NCI-H526 treated with DMSO at 0.1 percent for 48 hours (cell line): Measurements from ENCODE around the gene TBCC.
"Not testable (repeated sequence)": the region's sequence is repeated elsewhere in the genome, so short reads cannot be mapped to it uniquely, and the experiment has no call there.

ENCODE experiments used
- DNase-seq: peaks from one replicate; lab custom pipeline; 2025; lab: John Stamatoyannopoulos, UW

TBCC gene

DNA sequence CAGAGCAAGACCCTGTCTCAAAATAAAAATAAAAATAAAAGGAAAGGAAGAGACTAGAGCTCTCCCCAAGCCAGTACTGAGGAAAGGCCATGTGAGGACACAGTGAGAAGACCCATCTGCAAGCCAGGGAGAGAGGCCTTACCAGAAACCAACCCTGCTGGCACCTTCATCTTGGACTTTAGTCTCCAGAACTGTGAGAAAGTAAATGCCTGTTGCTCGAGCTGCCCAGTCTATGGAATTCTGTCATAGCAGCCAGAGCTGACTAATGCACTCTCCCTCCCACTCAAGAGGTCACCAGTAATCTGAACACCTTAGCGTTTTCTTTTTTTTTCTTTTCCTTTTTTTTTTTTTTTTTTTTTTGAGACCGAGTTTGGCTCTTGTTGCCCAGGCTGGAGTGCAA is 16.2 kb downstream of the TBCC start:
- DNase-seq = no peak

DNA sequence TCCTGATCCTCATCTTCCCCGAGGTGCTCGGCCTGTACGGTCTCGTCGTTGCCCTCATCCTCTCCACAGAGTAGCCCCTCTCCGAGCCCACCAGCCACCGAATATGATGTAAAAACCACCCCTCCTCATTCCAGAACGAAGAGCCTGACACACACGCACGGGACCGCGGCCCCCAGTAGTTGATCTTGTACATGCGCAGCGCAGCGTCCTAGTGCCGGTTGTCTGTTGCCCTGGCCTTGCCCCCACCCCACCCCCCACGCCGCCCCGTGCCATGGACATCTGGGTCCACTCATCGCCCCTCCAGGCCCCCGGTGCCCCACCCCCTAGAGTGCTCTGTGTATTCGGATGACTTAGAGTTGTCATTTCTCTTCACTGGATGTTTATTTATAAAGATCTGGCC is 18.3 kb downstream of the TBCC start:
- DNase-seq = no peak

DNA sequence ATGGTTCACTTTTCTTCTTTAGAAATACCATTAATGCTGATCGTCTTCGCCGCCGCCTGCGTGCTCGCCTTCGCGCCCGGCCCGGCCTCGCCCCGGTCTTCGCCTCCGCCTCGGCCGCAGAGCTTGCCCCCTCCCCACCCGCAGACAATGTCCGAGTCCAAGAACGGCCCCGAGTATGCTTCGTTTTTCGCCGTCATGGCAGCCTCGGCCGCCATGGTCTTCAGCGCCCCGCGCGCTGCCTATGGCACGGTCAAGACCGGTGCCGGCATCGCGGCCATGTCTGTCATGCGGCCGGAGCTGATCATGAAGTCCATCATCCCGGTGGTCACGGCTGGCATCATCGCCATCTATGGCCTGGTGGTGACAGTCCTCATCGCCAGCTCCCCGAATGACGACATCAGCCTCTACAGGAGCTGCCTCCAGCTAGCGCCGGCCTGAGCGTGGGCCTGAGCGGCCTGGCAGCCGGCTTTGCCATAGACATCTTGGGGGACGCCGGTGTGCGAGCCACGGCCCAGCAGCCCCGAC is 18.8 kb downstream of the TBCC start:
- DNase-seq = no peak

DNA sequence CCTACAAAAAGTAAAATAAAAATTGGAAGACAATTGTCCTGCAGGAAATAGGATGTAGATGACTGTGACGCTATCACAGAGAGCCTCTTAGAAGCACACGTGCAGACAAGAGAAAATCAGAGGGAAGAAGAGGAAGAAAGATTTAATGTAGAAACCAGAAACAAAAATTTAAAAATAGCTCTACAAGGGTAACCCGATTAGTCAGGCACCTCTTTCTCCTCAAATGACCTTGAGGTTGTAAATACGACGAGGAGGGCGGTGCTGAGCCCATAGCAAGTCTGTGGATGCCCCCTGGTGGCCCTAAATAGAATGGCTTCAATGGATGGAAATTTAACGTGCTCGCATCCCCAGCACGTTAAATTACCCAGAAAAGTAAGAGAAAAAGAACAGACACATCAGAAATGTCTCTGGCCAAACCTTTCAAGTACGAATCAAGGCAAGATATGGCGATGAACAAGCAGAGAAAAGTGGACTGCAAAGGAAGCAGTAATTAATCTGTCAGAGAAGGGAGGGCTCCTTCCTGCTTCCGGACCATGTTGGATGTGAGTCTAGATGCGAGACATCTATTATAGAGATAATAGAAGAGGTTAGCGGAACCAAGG is 19.3 kb downstream of the TBCC start:
- DNase-seq = peak; percentile 29

DNA sequence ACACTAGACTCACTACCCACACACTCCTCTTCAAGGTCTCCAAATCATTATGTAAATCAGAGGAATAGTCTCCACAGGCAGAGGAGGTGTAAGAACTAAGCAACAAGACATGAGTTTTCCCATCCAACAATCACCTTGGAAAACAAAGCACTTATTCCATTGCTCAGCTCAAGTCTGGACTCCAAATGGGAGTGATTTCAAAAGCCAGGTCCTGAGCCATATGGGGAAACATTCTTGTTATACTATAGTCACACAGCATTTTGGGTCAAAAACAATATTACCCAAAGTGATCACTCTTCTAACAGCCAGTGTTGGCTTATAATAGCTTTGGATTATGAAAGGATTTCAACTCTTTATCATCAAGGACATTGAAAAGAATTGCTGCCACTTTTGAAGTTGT is 19.9 kb downstream of the TBCC start:
- DNase-seq = no peak

DNA sequence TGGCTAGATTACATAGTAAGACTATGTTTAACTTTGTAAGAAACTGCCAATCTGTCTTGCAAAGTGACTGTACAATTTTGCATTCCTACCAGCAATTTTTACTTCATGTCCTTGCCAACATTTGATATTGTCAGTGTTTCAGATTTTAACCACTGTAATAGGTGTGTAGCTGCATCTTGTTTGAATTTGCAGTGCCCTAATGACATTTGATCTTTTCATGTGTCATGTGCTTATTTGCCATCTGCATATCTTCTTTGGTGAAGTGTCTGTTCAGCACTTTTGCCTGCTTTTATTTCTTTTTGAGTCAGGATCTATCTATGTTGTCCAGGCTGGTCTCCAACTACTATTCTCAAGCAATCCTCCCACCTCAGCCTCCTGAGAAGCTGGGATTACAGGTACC is 21.1 kb downstream of the TBCC start:
- DNase-seq = no peak

DNA sequence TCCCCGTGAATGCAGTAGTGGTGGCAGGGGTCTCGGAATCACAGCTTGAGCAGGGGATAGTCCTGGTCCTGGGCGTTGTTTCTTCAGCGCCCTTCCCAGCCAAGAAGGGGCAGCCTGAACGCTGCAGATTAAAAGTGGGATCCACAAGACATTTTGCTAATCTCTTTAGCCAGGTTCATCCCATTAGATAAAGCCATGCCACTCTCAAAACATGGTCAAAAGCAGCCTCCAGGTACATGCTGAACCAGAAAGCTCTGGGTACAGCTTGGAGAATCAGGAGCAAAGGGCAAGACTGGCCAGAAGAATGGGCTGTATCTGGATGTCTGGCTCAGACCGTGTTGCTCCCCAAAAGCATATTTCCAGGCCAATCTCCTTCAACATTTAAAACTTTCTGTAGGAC is 23.4 kb downstream of the TBCC start, which contains the start of gene PRPH2:
PRPH2 (minus strand) TSS at position 101 of the 400 bp plus-strand sequence. CDS start 263 bp downstream, outside the sequence.
- no peak for DNase-seq

DNA sequence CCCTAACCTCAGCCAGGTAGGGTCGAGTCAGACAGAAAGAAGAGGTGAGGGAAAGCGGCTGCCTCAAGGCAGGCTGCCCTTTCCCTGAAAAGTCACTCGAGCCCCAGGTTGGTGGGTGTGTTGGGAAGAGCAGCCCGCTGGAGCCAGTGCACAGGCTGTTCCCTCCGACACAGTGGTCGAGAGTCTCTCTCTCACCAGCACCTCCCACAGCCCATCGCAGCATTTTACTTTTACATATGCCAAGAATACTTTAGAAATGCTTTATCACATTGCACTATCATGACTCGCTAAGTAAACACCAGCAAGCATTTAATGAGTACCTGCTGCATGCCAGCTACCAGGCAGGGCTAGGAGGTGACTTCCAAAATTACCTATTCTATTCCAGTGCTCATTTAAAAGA is 25.2 kb downstream of the TBCC start:
- DNase-seq = no peak

DNA sequence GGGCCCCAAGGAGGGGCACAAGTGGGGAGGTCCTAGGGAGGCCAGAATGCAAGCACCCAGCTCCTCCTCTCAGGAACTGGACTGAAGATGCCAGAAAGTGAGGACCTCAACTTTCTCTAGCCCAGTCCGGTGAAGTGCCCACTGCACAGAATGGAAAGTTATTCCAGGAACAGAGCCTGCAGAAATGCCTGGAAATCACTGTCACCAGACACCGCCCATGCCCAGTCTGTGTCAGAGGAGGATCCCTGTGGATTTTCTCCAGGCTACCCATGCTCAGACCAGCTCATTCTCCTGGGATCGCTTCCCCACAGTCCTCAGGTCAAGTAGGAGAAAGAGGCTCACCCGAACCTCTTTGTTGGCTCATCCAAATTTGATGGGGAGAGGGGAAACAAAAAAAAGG is 30.0 kb downstream of the TBCC start:
- no peak for DNase-seq

DNA sequence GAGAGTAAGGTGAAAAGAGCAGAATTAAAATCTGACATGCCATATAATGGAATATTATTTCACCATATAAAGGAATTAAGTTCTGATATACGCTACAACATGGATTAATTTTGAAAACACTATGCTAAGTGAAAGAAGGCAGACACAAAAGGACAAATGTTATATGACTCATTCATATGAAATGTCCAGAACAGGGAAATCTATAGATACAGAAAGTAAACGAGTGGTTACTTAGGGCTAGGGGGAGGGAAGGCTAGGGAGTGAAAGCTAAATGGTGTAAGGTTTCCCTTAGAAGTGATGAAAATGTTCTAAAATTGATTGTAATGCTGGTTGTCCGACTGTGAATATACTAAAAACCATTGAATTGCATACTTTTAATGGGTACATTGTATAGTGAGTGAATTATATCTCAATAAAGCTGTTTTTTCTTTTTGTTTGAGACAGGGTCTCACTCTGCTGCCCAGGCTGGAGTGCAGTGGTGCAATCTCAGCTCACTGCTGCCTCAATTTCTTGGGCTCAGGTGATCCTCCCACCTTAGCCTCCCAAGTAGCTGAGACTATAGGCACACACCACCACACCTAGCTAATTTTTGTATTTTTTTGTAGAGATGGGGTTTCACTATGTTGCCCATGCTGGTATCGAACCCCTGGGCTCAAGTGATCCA is 31.7 kb downstream of the TBCC start:
- DNase-seq = no peak

DNA sequence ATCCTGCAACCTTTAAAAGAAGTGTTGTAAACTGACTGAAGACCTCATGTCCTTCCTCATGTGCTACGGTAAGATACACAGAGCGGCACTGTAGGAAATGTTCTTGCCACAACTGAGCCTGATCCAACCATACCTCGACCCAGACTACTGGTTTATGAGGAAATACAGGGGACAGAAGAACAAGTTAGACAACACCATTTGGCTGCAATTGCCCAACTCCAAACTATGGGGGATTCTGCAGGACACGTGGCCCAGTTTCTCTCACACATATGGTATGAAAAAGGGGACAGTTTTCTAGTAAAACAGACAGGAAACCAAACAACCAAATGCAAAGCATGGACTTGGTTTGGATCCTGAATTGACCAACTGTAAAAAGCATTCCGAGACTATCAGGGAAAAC is 34.0 kb downstream of the TBCC start:
- no peak for DNase-seq

DNA sequence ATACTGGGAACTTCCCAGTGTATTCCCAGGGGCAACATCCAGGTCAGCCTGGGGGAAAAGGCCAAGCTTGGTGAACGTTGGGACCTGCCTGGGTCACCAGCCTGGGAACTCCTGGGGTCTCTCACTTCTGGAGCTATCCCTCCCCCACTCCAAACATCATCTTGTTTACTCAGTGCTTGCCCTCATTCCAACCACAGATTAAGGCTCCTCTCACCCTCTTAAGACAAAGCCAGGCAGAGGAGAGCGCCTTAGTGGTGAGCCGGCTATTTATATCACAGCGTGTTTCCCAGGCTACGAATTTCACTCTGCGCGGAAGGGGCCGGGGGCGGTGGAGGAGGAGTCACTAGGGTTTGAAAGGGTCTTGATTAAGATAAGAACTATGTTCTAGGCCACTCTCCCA is 35.6 kb downstream of the TBCC start:
- no peak for DNase-seq

DNA sequence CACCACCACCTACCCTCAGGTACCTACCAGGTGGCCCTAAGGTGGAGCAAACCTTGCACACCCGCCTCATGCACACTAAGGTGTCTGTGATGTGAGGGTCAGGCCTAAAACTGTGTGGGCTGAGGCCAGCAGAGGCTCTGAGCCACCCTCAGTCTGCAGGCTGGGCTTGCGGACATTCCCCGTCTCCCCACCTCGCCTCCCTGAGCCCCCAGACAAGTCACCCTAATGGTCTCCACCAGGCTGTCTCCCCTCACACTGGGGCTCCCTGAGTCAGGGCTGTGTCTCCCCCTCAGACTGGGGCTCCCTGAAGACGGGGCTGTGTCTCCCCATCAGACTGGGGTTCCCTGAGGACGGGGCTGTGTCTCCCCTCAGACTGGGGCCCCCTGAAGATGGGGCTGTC is 36.0 kb downstream of the TBCC start:
- DNase-seq = no peak

DNA sequence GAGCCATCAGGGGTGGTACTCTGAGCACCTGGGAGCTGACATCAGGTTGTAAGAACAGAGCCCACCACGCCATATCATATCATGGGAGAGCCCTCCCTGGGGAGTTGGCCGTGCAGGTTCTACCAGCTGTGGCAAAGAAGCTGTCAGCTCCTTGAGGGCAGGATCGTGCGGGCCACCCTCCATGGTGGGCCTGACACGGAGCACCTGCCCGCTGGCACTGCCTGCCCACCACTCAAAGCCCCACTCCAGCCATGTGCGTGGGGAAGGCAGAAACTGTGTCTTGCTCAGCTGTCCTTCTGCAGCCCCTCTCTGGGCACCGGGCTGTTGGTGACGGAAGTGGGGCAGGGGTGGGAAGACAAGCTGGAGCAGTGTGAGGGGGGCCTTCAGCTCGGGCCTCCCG is 37.8 kb downstream of the TBCC start:
- no peak for DNase-seq

DNA sequence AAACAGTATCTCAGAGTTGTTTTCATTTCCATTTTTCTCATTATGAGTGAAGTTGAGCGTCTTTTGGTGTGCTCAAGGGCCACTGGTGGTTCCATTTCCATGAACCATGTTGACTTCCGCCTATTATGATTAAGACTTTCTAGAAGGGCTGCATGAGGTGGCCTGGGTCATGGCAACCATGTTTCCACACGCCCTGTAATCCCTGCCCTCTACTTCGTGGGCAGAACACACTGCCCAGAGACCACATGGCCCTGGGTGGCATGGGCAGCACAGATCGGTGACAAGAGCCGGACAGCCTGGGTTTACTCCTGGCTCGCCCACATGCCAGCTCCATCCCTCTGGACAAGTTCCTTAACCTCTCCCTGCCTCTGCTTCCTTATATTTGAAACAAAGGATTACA is 38.3 kb downstream of the TBCC start:
- DNase-seq = no peak

DNA sequence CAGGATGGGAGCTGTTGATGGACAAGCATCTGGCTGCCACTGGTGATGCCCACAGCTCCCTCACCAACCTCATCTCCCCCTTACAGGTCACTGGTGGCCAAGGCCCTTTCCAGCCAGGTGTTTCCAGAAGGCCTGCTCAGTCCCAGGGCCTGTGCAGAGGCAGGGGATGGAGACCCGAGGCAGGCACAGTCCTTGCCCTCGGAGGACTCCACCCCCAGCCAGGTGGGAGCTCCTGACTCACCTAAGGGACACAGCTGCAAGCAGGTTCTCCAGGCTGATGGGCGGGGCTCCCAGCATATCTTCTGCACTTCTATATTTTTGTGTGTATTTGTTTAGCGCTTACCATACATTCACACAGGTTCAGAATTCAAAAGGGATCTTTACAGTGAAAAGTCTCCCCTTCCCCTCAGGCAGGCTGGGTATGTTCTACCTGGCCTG is 40.9 kb downstream of the TBCC start:
- no peak for DNase-seq

DNA sequence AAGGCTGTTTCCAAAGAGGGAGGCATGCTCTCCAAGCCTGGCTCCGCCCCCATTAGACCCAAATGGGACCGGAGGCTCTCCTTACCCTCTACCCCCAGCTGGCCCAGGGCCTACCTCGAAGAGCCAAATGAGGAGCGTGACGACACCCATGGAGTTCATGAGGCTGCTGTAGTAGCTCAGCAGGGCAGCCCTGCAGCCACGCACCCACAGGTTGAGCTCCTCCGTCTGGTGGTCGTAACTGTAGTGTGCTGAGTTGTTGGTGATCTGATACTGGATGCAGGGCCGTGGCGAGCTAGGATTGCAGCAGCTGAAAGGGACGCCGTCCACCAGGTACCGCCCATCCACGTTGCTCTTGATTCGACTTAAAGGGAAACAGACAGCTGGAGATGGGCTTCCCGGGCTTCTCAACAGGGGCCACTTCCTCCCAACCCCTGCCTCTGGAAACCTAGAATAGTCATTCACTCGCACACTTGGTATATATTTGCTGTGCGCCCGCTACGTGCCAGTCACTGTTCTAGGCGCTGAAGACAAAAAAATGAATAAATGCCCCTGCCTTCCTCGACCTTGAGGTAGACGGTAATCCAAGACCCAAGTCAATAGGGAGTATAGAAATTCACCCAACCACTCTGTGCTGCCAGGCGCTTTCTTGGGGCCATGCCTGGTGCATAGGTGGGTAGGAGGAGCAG is 41.5 kb downstream of the TBCC start:
- no peak for DNase-seq

DNA sequence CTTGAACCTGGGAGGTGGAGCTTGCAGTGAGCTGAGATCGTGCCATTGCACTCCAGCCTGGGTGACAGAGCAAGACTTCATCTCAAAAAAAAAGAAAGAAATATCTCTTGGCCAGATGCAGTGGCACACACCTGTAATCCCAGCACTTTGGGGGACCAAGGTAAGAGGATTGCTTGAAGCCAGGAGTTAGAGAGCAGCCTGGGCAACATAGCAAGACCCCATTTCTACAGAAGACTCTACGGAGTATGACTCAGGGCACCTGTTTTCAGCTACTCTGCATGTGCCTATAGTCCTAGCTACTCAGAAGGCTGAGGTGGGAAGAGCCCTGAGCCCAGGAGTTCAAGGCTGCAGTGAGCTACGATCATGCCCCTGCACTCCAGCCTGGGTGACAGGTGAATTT is 43.1 kb downstream of the TBCC start:
- DNase-seq = not testable (repeated sequence)

DNA sequence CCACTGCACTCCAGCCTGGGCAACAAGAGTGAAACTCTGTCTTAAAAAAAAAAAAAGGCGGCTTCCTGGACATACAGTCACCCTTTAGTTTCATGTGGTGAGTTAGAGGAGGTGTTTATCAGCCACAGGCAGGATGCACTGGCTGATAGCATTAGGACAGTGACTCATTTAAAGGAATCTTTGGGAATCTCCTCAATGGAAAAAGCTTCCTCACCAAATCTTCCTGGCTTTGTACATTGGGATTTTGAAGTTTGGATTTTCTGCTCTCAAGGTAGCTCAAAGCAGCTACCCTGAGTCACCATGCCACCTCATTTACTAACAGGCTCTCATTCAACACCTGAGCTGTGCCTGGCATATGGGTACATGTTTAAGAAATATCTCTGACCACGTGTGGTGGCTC is 43.7 kb downstream of the TBCC start:
- DNase-seq = no peak

DNA sequence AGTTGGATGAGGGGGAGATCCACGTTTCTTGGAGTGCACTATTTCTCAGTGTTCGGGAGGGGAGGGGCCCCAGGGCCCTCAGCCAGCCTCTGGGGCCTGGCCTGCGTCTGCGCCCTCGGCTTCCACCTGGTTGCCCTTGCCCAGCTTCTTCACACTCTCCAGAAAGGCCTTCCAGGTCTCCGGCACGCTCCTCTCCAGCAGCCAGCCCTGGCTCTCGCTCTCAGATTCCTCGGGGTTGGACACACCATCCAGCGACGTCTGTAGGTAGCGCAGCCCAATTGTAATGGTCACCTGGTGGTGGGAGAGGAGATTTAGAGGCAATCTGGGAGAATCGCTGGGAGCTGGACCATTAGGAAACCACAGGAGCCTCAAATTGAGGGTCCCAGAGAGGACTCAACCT is 47.7 kb downstream of the TBCC start:
- no peak for DNase-seq

DNA sequence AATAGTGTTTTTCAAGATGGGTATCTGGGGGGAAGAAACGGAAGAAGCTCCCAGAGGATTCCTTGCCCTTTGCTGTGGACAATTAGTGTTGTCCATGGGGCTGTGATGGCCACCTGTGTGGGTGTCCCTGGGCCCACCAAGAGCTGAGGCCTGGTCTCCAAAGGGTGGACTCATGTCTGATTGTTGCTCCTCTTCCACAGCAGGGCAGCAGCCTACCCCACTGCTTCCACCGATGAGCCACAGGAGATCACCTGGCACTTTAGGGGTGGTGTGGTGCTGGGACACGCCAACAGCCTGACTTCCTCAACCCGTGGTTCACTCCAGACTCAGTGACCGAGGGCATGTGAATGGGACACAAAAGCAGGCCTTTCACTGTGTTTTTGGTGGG is 48.6 kb downstream of the TBCC start:
- no peak for DNase-seq

DNA sequence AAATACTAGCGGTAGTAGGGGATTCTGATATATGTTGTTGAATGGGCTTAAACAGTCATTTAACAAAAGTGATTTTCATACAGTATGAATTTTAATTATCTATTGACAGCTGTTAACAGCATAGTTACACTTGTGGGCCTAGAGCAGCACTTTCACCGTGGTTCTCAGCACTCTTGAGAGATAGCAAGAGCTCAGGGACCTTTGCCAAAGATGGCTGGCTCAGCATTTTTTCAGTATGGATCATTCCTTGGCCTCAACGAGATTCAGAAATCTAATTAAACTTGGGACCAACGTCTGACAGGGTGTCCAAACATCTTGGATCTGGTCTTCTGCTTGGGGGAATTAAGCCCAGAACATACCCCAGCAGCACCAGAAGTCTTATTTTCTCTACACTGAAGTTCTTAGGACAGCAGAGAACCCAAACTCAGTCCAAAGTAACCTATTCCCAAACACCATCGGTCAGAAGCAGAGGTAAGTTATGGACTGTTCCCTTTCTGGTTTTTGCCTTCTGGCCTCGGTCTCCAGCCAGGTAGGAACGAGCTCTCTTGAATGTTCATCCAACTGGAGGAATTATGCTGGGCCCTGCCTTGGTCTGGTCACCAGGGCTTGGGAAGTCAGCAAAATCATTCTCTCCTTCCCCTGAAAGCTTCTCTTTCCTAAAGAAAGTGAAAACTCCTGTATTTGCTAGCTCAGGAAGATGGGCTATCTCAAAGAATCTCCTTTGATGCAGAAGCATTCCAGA is 49.2 kb downstream of the TBCC start:
- no peak for DNase-seq

DNA sequence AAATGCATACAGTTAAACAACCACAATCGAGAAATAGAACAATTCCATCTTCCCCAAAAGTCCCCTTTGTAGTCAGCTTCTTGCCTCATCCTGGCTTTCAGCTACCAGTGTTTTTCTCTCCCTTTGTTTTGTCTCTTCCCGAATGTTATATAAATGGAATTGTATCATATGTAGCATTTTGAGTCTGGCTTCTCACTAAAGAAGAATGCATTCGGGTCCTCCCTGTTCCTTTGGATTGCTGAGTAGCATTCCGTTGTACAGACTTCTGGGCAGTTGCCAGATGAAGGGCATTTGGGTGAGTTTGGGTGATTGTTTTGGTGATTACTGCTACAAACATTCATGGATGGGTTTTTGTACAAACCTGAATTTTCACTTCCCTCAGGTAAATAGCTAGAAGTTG is 51.3 kb downstream of the TBCC start:
- DNase-seq = no peak
